PFSK-1 (cell line): ENCODE results near the gene PHACTR3.

Experiments used
- POLR2AphosphoS5 ChIP-seq: IDR thresholded peaks from 2 replicates; pipeline ENCODE4 v1.6.1; 2012; ENCODE audit warnings: low read depth, mild to moderate bottlenecking, control low read depth, low read length, moderate library complexity
- SIN3A ChIP-seq: IDR thresholded peaks from 2 replicates; pipeline ENCODE4 v1.6.1; 2012; ENCODE audit warnings: mild to moderate bottlenecking, low read length, moderate library complexity, borderline replicate concordance; ENCODE audit not compliant: insufficient read depth
- TAF1 ChIP-seq: IDR thresholded peaks from 2 replicates; pipeline ENCODE4 v1.6.1; 2012; ENCODE audit warnings: low read length, control low read depth, borderline replicate concordance; ENCODE audit not compliant: insufficient read depth
- TF ChIP-seq, protein P1 (sequence below), 2 experiments: IDR thresholded peaks; 2 replicates each; pipeline versions ENCODE4 v1.6.1 to v1.8.0; 2011 to 2012; ENCODE audit warnings: low read depth in 2 of 2, low read length in 2 of 2, control low read depth in 1 of 2, inconsistent platforms in 1 of 2, mild to moderate bottlenecking in 1 of 2, moderate library complexity in 1 of 2; ENCODE audit not compliant: insufficient read depth in 1 of 2

DNA sequence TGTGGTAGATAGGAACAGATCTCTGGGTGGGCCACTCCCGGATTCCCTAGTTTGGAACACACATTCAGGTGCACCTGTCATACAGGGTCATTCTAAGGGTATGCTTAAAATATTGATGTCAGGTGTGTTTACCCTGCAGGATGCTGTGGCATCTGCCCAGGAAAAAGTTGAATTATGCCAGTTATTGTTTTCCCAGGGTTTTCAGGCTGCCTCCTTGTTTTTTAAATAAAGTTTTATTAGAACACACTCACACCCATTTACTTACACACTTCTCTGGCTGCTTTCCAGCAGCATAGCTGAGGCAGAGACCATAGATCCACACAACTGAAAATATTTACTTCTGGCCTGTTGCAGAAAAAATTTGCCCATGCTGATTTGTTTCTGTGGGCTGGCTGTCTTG lies 76.5 kb downstream of the PHACTR3 start:
- TF ChIP-seq SIN3A = no peak
- no peak for TF ChIP-seq POLR2AphosphoS5
- TF ChIP-seq, protein P1, sequence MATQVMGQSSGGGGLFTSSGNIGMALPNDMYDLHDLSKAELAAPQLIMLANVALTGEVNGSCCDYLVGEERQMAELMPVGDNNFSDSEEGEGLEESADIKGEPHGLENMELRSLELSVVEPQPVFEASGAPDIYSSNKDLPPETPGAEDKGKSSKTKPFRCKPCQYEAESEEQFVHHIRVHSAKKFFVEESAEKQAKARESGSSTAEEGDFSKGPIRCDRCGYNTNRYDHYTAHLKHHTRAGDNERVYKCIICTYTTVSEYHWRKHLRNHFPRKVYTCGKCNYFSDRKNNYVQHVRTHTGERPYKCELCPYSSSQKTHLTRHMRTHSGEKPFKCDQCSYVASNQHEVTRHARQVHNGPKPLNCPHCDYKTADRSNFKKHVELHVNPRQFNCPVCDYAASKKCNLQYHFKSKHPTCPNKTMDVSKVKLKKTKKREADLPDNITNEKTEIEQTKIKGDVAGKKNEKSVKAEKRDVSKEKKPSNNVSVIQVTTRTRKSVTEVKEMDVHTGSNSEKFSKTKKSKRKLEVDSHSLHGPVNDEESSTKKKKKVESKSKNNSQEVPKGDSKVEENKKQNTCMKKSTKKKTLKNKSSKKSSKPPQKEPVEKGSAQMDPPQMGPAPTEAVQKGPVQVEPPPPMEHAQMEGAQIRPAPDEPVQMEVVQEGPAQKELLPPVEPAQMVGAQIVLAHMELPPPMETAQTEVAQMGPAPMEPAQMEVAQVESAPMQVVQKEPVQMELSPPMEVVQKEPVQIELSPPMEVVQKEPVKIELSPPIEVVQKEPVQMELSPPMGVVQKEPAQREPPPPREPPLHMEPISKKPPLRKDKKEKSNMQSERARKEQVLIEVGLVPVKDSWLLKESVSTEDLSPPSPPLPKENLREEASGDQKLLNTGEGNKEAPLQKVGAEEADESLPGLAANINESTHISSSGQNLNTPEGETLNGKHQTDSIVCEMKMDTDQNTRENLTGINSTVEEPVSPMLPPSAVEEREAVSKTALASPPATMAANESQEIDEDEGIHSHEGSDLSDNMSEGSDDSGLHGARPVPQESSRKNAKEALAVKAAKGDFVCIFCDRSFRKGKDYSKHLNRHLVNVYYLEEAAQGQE (IDR thresholded peaks at IDR 0.05; ENCODE audit: insufficient read depth in 1 of 2, low read depth in 2 of 2, low read length in 2 of 2) = no peak
- TF ChIP-seq TAF1 = no peak
